ENCODE results near the gene SLC1A2. TPM values are rescaled to one million over a fixed set of nuclear protein-coding genes. Genes with fewer than 3 reads are reported as not detected.

Gene SLC1A2
- total RNA-seq, 1 experiment from 2014 or later = not detected

DNA sequence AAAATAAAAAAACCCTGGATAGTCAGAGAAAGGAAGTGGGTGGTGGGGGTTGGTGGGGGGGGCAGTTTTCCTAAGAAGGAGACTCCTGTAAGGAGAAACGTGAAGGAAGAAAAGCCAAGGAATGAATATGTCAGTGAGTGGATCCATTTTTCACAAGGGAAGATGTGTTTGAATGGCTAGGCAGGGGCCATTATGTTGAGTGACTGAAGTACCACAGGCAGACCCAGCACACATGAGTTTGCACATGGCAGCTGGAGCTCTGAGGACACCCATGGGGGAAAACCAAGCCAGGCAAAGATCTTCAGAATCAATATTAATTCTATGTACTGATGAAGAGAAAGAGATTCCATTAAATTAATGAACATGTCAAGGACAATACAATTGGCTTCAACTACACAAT is 212.7 kb downstream of the SLC1A2 start:
- no peak for DNase-seq (ENCODE audit: low read depth)
- in situ Hi-C loops (cut with HindIII; ENCODE audit: low pct_unique_long_range_greater_than_20kb, low sequenced_read_pairs) = no loop called here

DNA sequence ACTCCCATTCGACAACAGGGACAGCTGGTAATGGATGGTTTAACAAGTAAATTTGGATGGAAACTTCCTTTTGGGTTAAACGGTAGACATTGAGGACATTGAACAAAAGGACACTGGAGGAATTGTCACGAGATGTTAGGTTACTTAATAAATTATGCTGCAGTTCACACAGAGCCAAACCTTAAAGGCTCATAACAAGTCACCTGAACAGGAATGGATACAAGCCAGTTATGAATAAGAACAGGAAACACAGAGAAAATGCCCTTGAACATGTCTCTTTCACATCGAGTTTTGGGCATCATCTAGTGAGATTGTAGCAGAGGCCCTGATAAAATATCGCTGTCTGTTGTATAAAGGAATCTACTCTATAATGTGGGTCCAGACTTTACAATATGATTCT is 214.7 kb downstream of the SLC1A2 start:
- DNase-seq (ENCODE audit: low read depth) = no peak
- in situ Hi-C loops (cut with HindIII; ENCODE audit: low pct_unique_long_range_greater_than_20kb, low sequenced_read_pairs) = no loop called here

Other genes with a start within 250 kb of the SLC1A2 start
- not detected in 2 replicates for gene PAMR1, start 106.1 kb upstream of the SLC1A2 start, total RNA-seq (2014; rRNA removed; shearing (Covaris generic); ENCODE audit: low replicate concordance)
- 25.7 and 36.8 TPM in 2 replicates for gene FJX1, start 198.9 kb upstream of the SLC1A2 start, total RNA-seq (2014; rRNA removed; shearing (Covaris generic); ENCODE audit: low replicate concordance)
- 3.6 and 3.8 TPM in 2 replicates for gene TRIM44, start 243.2 kb upstream of the SLC1A2 start, total RNA-seq (2014; rRNA removed; shearing (Covaris generic); ENCODE audit: low replicate concordance)

All from Caki2 (cell line).